Hematopoietic multipotent progenitor cell treated with erythropoietin and hydrocortisone succinate and interleukin-3 and kit ligand, for 8 days (in vitro differentiated cells): ENCODE data around the gene DNAJA2.
A peak's percentile ranks its signal among the peaks of the same experiment; 100 is the strongest.

ENCODE experiments used
- DNase-seq: peaks from one replicate; pipeline ENCODE4 v3.0.0-alpha.2; 2015

Gene DNAJA2

GRCh38 chr16:46924402-46924801, 49.1 kb downstream of the DNAJA2 start:
- no peak for DNase-seq

GRCh38 chr16:46923513-46924295, 49.8 kb downstream of the DNAJA2 start:
- DNase-seq: no peak

DNA sequence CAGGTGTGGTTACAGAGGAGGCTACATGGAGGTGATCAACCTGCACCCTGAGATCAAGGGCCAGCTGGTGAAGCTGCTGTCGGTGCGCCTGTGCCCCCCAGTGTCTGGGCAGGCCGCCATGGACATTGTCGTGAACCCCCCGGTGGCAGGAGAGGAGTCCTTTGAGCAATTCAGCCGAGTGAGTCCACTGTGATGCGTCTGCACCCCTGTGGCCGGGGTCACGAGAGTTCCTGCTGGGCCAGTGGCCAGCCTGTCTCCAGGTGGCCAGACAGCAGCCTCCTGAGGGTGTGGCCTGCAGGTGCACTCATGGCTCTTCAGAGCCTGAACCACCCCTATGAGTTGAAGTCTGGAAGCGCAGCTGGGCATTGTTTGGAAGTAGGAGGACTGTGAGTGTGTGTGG, 51.2 kb downstream of the DNAJA2 start:
- no peak for DNase-seq

GRCh38 chr16:46920402-46921068, 52.9 kb downstream of the DNAJA2 start:
- no peak for DNase-seq

DNA sequence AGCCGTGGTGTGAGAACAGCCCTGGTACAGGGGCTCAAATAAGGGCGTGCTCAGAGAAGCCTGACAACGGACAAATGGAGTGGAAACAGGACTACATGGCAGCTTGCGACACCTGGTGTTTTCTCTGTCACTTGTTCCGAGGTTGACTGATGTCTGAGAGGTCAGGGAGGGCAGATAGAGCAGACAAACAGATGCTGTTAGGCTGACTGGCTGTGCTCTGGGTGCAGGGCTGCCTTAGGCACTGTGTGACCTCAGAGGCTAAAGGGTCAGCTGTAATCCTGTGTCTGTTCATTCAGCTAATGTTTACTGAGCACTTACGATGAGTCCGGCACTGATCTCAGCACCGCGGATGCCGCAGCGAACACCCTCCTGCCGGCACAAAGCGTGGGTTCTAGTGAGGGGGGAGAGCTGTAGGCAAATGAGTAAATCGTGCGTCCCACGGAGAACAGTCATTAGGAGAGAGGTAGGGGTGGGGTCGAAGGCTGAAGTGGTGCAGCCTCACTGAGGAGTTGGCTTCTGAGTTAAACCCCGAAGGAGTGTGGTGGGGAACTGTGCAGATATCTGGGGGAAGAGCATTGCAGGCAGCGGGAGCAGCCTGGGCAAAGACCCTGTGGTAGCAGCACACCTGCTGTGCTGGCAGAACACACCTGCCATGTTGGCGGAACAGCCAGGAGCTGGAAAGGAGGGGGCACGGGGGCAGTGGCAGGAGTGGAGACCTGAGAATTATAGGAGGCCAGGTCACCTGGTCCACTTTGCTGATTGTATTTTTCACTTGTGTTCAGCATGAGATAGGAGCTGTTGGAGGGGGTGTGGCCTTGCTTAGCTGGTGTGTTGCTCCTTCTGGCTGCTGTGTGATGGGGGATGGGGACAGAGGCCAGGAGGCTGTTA, 54.3 kb downstream of the DNAJA2 start:
- DNase-seq: peak; percentile 25

GRCh38 chr16:46918400-46918799, 55.1 kb downstream of the DNAJA2 start:
- no peak for DNase-seq

- DNase-seq: peak; percentile 62
Measured at GRCh38 chr16:46916980-46917379, 56.5 kb downstream of the DNAJA2 start.

- DNase-seq: no peak
Measured at GRCh38 chr16:46915483-46916025, 57.9 kb downstream of the DNAJA2 start.

DNA sequence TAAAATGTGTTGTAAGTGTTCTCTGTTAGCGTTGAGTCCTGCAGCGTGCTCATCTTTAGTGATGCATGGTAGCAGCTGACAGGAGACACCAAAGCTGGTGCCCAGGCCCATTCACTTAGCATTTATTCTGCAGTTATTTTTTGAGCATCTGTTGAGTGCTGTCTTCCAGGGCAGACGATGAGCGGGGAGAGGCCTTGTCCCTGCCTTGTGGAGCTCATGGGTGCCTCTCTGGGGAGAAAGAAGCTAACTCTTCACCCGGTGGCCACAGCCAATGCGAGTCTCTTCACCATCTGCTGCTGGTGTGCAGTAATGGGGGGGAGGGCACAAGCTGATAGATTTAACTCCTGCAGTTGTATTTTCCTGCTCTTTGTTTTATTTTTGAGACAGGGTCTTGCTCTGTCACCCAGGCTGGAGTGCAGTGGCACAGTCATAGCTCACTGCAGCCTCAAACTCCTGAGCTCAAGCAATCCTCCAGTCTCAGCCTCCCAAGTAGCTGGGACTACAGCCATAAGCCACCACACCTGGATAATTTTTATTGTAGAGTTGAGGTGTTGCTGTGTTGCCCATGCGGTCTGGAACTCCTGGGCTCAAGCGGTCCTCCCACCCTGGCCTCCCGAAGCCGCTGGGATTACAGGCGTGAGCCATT, 58.8 kb downstream of the DNAJA2 start:
- DNase-seq: no peak

- DNase-seq: no peak
Measured at GRCh38 chr16:46911650-46912049, 61.8 kb downstream of the DNAJA2 start.

DNA sequence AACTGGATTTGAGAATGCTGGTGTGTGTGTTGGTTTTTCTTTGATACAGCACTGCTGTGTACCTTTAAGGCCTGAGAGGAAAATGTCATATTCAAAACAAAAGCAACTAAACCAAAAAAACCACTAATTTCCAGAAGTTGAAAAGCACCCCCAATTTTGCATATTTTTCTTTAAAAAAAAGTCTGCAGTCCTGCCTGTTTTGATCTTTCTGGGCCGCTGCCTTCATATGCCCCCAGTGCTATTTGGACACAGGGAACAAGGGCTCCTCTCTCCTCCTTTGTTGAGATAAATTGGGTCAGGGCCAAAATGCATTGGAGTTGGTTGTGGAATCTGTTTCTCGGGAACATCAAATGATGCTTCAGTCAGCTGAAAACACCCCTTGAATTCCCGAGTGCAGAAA, 62.4 kb downstream of the DNAJA2 start:
- no peak for DNase-seq

DNA sequence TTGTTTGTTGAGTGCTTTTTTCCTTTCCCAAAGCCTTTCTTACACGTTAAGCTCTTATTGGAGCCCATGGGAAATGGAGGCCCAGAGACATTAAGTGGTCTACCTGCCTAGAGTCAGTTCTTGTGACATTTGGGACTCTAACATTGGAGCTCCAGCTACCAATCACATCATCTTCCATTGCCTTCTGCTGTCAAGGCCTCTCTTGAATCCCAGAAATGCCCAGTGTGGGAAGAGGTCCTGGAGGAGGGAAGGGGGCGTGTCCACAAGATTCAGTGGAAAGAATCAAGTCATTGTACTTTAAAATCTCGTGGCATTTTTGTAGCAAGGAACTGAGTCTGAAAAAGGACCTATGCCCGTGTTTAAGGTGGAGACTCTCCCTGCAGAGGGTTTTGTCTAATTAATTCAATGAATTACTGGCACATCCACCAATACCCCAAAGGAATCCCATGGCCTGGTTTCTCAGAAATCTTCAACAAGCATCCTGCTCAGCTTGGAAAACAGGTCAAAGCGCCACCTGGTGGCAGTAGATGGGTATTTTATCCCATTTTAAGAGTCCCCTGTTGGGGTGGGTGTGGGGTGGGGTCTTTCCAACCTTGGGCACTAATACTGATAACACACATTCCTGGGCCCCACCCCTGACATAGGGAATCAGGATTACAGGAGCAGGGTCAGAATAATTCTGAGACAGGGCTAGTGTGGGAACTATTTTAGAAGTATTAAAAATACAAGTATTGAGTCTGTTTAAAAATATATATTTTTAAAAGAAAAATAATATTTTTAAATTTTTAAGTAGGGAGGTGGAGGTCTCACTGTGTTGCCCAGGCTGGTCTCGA, 64.7 kb downstream of the DNAJA2 start:
- peak; percentile 68 for DNase-seq

GRCh38 chr16:46907061-46907774, 66.3 kb downstream of the DNAJA2 start:
- DNase-seq: no peak

DNA sequence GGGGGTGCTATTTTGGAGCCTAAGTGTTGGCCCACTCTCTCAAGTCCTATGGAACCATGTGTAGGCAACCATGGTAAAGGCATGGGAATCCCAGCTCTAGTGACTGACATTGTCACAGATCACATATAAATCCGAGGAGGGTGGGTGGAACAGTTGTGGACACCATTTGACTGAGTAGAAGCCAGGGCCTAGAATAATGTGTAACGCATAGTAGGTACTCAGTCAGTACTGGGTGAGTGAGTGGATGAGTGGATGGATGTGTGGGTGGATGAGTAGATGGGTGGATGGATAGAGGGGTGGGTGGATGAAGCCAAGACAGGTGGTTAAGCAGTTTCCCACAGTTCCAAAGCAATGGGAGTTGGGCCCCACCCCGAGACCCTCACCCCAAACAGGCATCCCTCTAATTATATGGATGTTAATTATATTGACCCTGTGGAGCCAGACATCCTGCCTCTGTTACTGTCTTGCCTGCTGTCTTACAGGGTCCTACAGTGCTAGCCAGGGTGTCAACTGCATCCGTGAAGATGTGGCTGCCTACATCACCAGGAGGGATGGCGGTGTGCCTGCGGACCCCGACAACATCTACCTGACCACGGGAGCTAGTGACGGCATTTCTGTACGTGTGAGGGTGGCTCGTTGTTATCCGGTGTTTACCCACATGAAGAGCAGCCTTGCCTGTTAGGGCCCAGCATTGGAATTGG, 67.0 kb downstream of the DNAJA2 start:
- DNase-seq: no peak
